Adrenal gland (tissue), 5 donors: ENCODE data around the gene GRP.

Source experiments
- CTCF ChIP-seq, 6 experiments: fragments of 450-650 bp in 4 of 6; fragments of 200-600 bp in 2 of 6; sonication (generic) in 1 of 6; IDR thresholded peaks; 1 replicate in 5 of 6; 2 replicates in 1 of 6; pipeline versions ENCODE4 v1.5.1 to v1.8.0; 2016 to 2021; ENCODE audit warnings: antibody characterized with exemption in 6 of 6, mild to moderate bottlenecking in 2 of 6, moderate library complexity in 1 of 6
- POLR2A ChIP-seq, 2 donors: fragments of 450-650 bp; IDR thresholded peaks; one replicate each; pipeline ENCODE4 v1.6.1; 2017; ENCODE audit warnings: antibody characterized with exemption in 2 of 2, mild to moderate bottlenecking in 2 of 2, moderate library complexity in 1 of 2
- donor health status: DM: no; HTN: no; CAD: no.

- TF ChIP-seq CTCF (IDR thresholded peaks at IDR 0.05) (no peak), POLR2A (IDR thresholded peaks at IDR 0.05) (no peak)
Measured at GRCh38 chr18:59182673-59183072, 37.3 kb upstream of the GRP start.
